Adrenal gland (tissue), 5 donors: Measurements from ENCODE around the gene PML.

Source experiments
- CTCF ChIP-seq, 6 experiments: fragments of 450-650 bp in 4 of 6; fragments of 200-600 bp in 2 of 6; sonication (generic) in 1 of 6; IDR thresholded peaks; 1 replicate in 5 of 6; 2 replicates in 1 of 6; pipeline versions ENCODE4 v1.5.1 to v1.8.0; 2016 to 2021; ENCODE audit warnings: antibody characterized with exemption in 6 of 6, mild to moderate bottlenecking in 2 of 6, moderate library complexity in 1 of 6
- POLR2A ChIP-seq, 2 donors: fragments of 450-650 bp; IDR thresholded peaks; one replicate each; pipeline ENCODE4 v1.6.1; 2017; ENCODE audit warnings: antibody characterized with exemption in 2 of 2, mild to moderate bottlenecking in 2 of 2, moderate library complexity in 1 of 2
- donor health status: DM: no; HTN: no; CAD: no.

- TF ChIP-seq POLR2A (IDR thresholded peaks at IDR 0.05) (no peak), CTCF (IDR thresholded peaks at IDR 0.05) (no peak)
Measured at GRCh38 chr15:74019734-74020133, 25.2 kb downstream of the PML start.
